ENCODE results near the gene EGLN2.

GRCh38 chr19:40774916-40775631, 23.9 kb upstream of the EGLN2 start, which contains the start of gene MIA:
- TF ChIP-seq EP300 (IDR thresholded peaks at IDR 0.05; ENCODE audit: borderline replicate concordance): no peak
- no peak for TF ChIP-seq CREB1 (IDR thresholded peaks at IDR 0.05; ENCODE audit: low read depth)
- no peak for TF ChIP-seq TCF12 (IDR thresholded peaks at IDR 0.05; ENCODE audit: low read depth)
- TF ChIP-seq, protein P1, sequence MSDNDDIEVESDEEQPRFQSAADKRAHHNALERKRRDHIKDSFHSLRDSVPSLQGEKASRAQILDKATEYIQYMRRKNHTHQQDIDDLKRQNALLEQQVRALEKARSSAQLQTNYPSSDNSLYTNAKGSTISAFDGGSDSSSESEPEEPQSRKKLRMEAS (IDR thresholded peaks at IDR 0.05): no peak

Measured in Ishikawa (cell line).